ENCODE measurements around the gene SLIT1.

SLIT1 gene

DNA sequence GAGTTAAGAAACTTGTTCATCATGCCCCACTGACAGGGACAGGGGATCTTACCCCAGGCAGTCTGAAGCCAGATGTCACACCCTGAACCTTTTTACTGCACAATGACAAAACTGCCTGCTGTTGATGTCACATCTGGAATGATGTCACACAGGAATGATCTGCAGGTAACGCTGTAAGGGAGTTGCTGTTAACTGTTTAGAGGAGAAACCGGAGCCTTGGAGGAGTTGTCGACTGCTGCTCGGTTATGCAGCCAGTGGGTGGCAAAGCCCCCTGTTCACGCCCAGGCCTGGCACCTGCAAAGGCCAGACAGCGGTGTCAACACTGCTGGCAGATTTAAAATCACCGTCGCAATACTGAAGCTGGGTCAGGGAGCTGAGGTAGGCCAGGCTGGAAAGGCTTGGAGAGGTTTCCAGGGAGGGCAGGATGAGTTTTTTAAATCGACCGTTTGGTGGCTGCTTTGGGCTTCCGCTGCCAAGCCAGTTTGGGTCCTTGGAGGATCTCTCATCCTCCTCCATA, 10.0 kb upstream of the SLIT1 start:
- 27% methylated on average over 8 of the region's 11 CpGs for WGBS
- Histone ChIP-seq H3K18ac (ENCODE audit: low read depth in 1 of 2, low read length in 2 of 2) (no peak overlapping the region), H3K4me3 (ENCODE audit: insufficient read depth in 1 of 2, low read depth in 1 of 2, low read length in 2 of 2) (peak overlapping the region; percentile 53 to 81)

DNA sequence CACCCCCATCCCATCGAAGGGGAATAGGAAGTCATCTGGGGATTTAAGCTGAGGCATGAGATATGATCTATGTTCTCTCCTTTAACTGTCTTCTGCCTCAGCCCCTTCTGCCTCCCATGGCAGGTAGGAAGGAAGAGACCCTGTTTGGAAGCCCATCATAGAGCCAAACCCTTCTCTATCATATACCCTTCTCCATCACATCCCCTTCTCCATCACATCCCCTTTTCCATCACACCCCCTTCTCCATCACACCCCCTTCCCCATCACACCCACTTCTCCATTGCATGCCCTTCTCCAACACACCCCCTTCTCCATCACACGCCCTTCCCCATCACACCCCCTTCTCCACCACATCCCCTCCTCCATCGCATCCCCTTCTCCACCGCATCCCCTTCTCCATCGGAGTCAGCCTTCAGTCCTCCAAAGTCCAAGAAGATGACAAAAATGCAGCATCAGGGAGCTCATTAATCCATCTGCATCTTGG, 7.2 kb upstream of the SLIT1 start:
- Histone ChIP-seq H3K18ac (ENCODE audit: low read depth in 1 of 2, low read length in 2 of 2) (no peak overlapping the region), H2BK15ac (ENCODE audit: low read depth, poor library complexity, severe bottlenecking) (no peak overlapping the region), H3K9me3 (ENCODE audit: control insufficient read depth, low read length) (no peaks in the 10 kb centered on the region), H3K9ac (ENCODE audit: low read length) (no peak overlapping the region), H2BK120ac (ENCODE audit: low read depth, low read length) (no peak overlapping the region), H2BK12ac (ENCODE audit: low read length in 2 of 2) (no peak overlapping the region), H4K91ac (ENCODE audit: low read length) (no peak overlapping the region), H3K14ac (ENCODE audit: low read length in 2 of 2) (no peak overlapping the region), H4K8ac (ENCODE audit: low read length) (no peak overlapping the region), H2AFZ (ENCODE audit: low read depth, low read length) (no peak overlapping the region), H2AK5ac (ENCODE audit: low read length, severe bottlenecking) (no peak overlapping the region), H3K4me1 (ENCODE audit: control insufficient read depth, insufficient read depth, low read depth, low read length) (peaks cover 11% of the 10 kb centered on the region), H3K4ac (ENCODE audit: low read depth in 1 of 2, low read length in 2 of 2) (no peak overlapping the region), H3K23ac (ENCODE audit: low read length in 2 of 2) (no peak overlapping the region), H3K27me3 (ENCODE audit: control insufficient read depth in 1 of 2, insufficient read depth in 1 of 2, low read length in 2 of 2) (peaks cover 54 to 65% of the 10 kb centered on the region in 2 experiments), H3K79me1 (replicated peaks; ENCODE audit: low read length, poor library complexity, severe bottlenecking) (no peaks in the 10 kb centered on the region), H3K27ac (ENCODE audit: low read length, poor library complexity, severe bottlenecking) (no peak overlapping the region), H3K36me3 (ENCODE audit: control insufficient read depth in 1 of 2, insufficient read depth in 2 of 2, low read depth in 1 of 2, low read length in 2 of 2) (no peaks in the 10 kb centered on the region), H3K4me2 (ENCODE audit: low read length, poor library complexity, severe bottlenecking) (no peak overlapping the region), H3K4me3 (ENCODE audit: insufficient read depth in 1 of 2, low read depth in 1 of 2, low read length in 2 of 2) (no peak overlapping the region), H2BK5ac (ENCODE audit: low read depth, low read length, poor library complexity, severe bottlenecking) (no peak overlapping the region)
- WGBS = 88% methylated on average over 5 of the region's 5 CpGs
- DNase-seq = no peak

More for the DNA sequence above, 10.0 kb upstream of the SLIT1 start:
- Histone ChIP-seq H3K79me1 (replicated peaks; ENCODE audit: low read length, poor library complexity, severe bottlenecking) (no peaks in the 10 kb centered on the region), H2BK15ac (ENCODE audit: low read depth, poor library complexity, severe bottlenecking) (no peak overlapping the region), H3K27ac (ENCODE audit: low read length, poor library complexity, severe bottlenecking) (no peak overlapping the region), H3K9me3 (ENCODE audit: control insufficient read depth, low read length) (no peaks in the 10 kb centered on the region), H2BK120ac (ENCODE audit: low read depth, low read length) (no peak overlapping the region), H3K23ac (ENCODE audit: low read length in 2 of 2) (no peak overlapping the region), H3K4me2 (ENCODE audit: low read length, poor library complexity, severe bottlenecking) (peak overlapping the region; percentile 99), H4K91ac (ENCODE audit: low read length) (no peak overlapping the region), H3K9ac (ENCODE audit: low read length) (peak overlapping the region; percentile 37), H2AFZ (ENCODE audit: low read depth, low read length) (no peak overlapping the region), H4K8ac (ENCODE audit: low read length) (no peak overlapping the region), H3K36me3 (ENCODE audit: control insufficient read depth in 1 of 2, insufficient read depth in 2 of 2, low read depth in 1 of 2, low read length in 2 of 2) (no peaks in the 10 kb centered on the region), H3K14ac (ENCODE audit: low read length in 2 of 2) (no peak overlapping the region), H2BK5ac (ENCODE audit: low read depth, low read length, poor library complexity, severe bottlenecking) (no peak overlapping the region), H3K27me3 (ENCODE audit: control insufficient read depth in 1 of 2, insufficient read depth in 1 of 2, low read length in 2 of 2) (peaks cover 37 to 49% of the 10 kb centered on the region in 2 experiments), H3K4ac (ENCODE audit: low read depth in 1 of 2, low read length in 2 of 2) (no peak overlapping the region), H3K4me1 (ENCODE audit: control insufficient read depth, insufficient read depth, low read depth, low read length) (peaks cover 14% of the 10 kb centered on the region), H2AK5ac (ENCODE audit: low read length, severe bottlenecking) (no peak overlapping the region), H2BK12ac (ENCODE audit: low read length in 2 of 2) (no peak overlapping the region)
- no peak for DNase-seq

- peaks cover 71 to 75% of the 10 kb centered on the region in 2 experiments for H3K27me3 ChIP-seq (ENCODE audit: control insufficient read depth in 1 of 2, insufficient read depth in 1 of 2, low read length in 2 of 2)
- H2BK12ac ChIP-seq (ENCODE audit: low read length in 2 of 2) = no peak overlapping the region
- H2BK120ac ChIP-seq (ENCODE audit: low read depth, low read length) = no peak overlapping the region
- H3K27ac ChIP-seq (ENCODE audit: low read length, poor library complexity, severe bottlenecking) = no peak overlapping the region
- no peak overlapping the region for H2AFZ ChIP-seq (ENCODE audit: low read depth, low read length)
- H3K4me3 ChIP-seq (ENCODE audit: insufficient read depth in 1 of 2, low read depth in 1 of 2, low read length in 2 of 2) = no peak overlapping the region
- H3K4me1 ChIP-seq (ENCODE audit: control insufficient read depth, insufficient read depth, low read depth, low read length) = peaks cover 6% of the 10 kb centered on the region
- no peaks in the 10 kb centered on the region for H3K9me3 ChIP-seq (ENCODE audit: control insufficient read depth, low read length)
- DNase-seq = no peak
- WGBS = 78% methylated on average over 2 of the region's 2 CpGs
- H3K79me1 ChIP-seq (replicated peaks; ENCODE audit: low read length, poor library complexity, severe bottlenecking) = no peaks in the 10 kb centered on the region
- no peak overlapping the region for H2AK5ac ChIP-seq (ENCODE audit: low read length, severe bottlenecking)
- H3K18ac ChIP-seq (ENCODE audit: low read depth in 1 of 2, low read length in 2 of 2) = no peak overlapping the region
- H3K36me3 ChIP-seq (ENCODE audit: control insufficient read depth in 1 of 2, insufficient read depth in 2 of 2, low read depth in 1 of 2, low read length in 2 of 2) = no peaks in the 10 kb centered on the region
- H4K91ac ChIP-seq (ENCODE audit: low read length) = no peak overlapping the region
- H3K14ac ChIP-seq (ENCODE audit: low read length in 2 of 2) = no peak overlapping the region
- H2BK5ac ChIP-seq (ENCODE audit: low read depth, low read length, poor library complexity, severe bottlenecking) = no peak overlapping the region
- no peak overlapping the region for H3K9ac ChIP-seq (ENCODE audit: low read length)
- no peak overlapping the region for H3K4me2 ChIP-seq (ENCODE audit: low read length, poor library complexity, severe bottlenecking)
- no peak overlapping the region for H3K4ac ChIP-seq (ENCODE audit: low read depth in 1 of 2, low read length in 2 of 2)
- no peak overlapping the region for H3K23ac ChIP-seq (ENCODE audit: low read length in 2 of 2)
- no peak overlapping the region for H4K8ac ChIP-seq (ENCODE audit: low read length)
- no peak overlapping the region for H2BK15ac ChIP-seq (ENCODE audit: low read depth, poor library complexity, severe bottlenecking)
Observed at GRCh38 chr10:97190450-97190849, 4.7 kb upstream of the SLIT1 start.

- Histone ChIP-seq H4K91ac (ENCODE audit: low read length) (no peak overlapping the region), H3K79me1 (replicated peaks; ENCODE audit: low read length, poor library complexity, severe bottlenecking) (no peaks in the 10 kb centered on the region), H3K27ac (ENCODE audit: low read length, poor library complexity, severe bottlenecking) (no peak overlapping the region), H3K4me1 (ENCODE audit: control insufficient read depth, insufficient read depth, low read depth, low read length) (peaks cover 11% of the 10 kb centered on the region), H3K4ac (ENCODE audit: low read depth in 1 of 2, low read length in 2 of 2) (no peak overlapping the region), H3K9me3 (ENCODE audit: control insufficient read depth, low read length) (no peaks in the 10 kb centered on the region), H3K14ac (ENCODE audit: low read length in 2 of 2) (no peak overlapping the region), H2BK120ac (ENCODE audit: low read depth, low read length) (no peak overlapping the region), H2BK12ac (ENCODE audit: low read length in 2 of 2) (no peak overlapping the region), H3K23ac (ENCODE audit: low read length in 2 of 2) (no peak overlapping the region), H3K4me2 (ENCODE audit: low read length, poor library complexity, severe bottlenecking) (no peak overlapping the region), H3K27me3 (ENCODE audit: control insufficient read depth in 1 of 2, insufficient read depth in 1 of 2, low read length in 2 of 2) (peaks cover 83 to 87% of the 10 kb centered on the region in 2 experiments), H3K18ac (ENCODE audit: low read depth in 1 of 2, low read length in 2 of 2) (no peak overlapping the region), H2AFZ (ENCODE audit: low read depth, low read length) (no peak overlapping the region), H3K4me3 (ENCODE audit: insufficient read depth in 1 of 2, low read depth in 1 of 2, low read length in 2 of 2) (no peak overlapping the region), H4K8ac (ENCODE audit: low read length) (no peak overlapping the region), H3K36me3 (ENCODE audit: control insufficient read depth in 1 of 2, insufficient read depth in 2 of 2, low read depth in 1 of 2, low read length in 2 of 2) (no peaks in the 10 kb centered on the region), H2BK5ac (ENCODE audit: low read depth, low read length, poor library complexity, severe bottlenecking) (no peak overlapping the region), H3K9ac (ENCODE audit: low read length) (no peak overlapping the region), H2AK5ac (ENCODE audit: low read length, severe bottlenecking) (no peak overlapping the region), H2BK15ac (ENCODE audit: low read depth, poor library complexity, severe bottlenecking) (no peak overlapping the region)
- 66% methylated on average over 10 of the region's 11 CpGs for WGBS
- DNase-seq = no peak
Observed at GRCh38 chr10:97188261-97188711, 2.5 kb upstream of the SLIT1 start.

All from mesenchymal stem cell (in vitro differentiated cells and primary cell).